Muscle layer of colon (tissue), 2 donors: ENCODE results near the gene RALB.

Source experiments
- H3K27ac ChIP-seq: one replicate; pipeline ENCODE4 v1.7.0; 2013; ENCODE audit warnings: low read depth, mild to moderate bottlenecking, low read length, moderate library complexity
- H3K27me3 ChIP-seq, 2 donors: one replicate each; pipeline ENCODE4 v1.7.0; 2013; ENCODE audit warnings: low read length in 2 of 2, mild to moderate bottlenecking in 2 of 2; ENCODE audit not compliant: insufficient read depth in 2 of 2, control insufficient read depth in 1 of 2
- H3K36me3 ChIP-seq: one replicate; pipeline ENCODE4 v1.7.0; 2013; ENCODE audit warnings: mild to moderate bottlenecking, low read length; ENCODE audit not compliant: insufficient read depth
- H3K4me1 ChIP-seq: one replicate; pipeline ENCODE4 v1.7.0; 2013; ENCODE audit warnings: mild to moderate bottlenecking, low read length; ENCODE audit not compliant: insufficient read depth
- H3K4me3 ChIP-seq, 2 donors: one replicate each; pipeline ENCODE4 v1.7.0; 2013; ENCODE audit warnings: low read length in 2 of 2, low read depth in 1 of 2, mild to moderate bottlenecking in 1 of 2, moderate library complexity in 1 of 2
- H3K9ac ChIP-seq: one replicate; pipeline ENCODE4 v1.7.0; 2013; ENCODE audit warnings: low read length
- H3K9me3 ChIP-seq: one replicate; pipeline ENCODE4 v1.7.0; 2013; ENCODE audit warnings: mild to moderate bottlenecking, low read length
- donor health status: abdominal sarcoma.
- donor health status: Adenocarcinoma of cecum.

Gene RALB

DNA sequence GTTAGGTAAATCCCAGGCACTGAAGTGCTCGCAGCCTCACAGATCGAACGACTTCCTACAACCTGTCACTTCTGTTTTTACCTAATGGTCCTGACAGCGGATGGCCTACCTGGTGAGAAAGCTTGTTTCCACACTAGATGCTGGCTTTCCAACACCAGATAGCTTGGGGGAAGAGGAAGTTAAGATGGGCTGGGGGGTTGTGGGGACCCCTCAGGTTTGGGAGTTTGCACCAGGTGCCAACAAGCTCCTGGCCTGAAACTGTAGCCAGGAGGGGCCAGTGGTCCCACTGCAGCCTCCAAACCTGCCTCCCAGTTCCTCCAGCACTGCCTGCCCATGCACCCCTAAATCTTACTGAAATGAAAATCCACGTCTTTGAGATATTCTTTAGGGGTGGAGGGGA is 33.4 kb upstream of the RALB start:
- Histone ChIP-seq H3K27me3 (no peaks in the 10 kb centered on the region), H3K4me1 (peaks cover 26% of the 10 kb centered on the region), H3K4me3 (no peak overlapping the region), H3K9ac (no peak overlapping the region), H3K9me3 (no peaks in the 10 kb centered on the region), H3K27ac (no peak overlapping the region), H3K36me3 (no peaks in the 10 kb centered on the region)

DNA sequence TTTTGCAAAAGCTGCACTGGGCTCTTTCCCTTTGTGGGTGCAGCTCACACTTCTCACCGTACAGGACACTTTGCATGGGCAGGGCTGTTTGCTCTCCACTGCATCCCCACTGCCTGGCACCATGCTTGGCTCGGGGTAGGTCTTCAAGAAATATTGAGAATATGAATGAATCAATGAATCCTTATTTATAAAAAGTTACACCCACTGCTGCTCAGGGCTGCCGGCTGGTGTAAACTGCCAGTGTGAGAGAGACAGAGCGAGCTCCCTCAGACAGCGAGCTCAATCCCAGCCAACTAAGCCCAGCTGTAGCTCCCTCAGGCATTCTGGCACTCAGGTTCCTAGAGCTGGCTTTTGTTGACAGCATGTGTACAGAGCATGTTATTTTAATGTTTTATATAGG is 32.9 kb upstream of the RALB start:
- Histone ChIP-seq H3K9me3 (no peaks in the 10 kb centered on the region), H3K4me3 (no peak overlapping the region), H3K27ac (no peak overlapping the region), H3K36me3 (no peaks in the 10 kb centered on the region), H3K9ac (no peak overlapping the region), H3K27me3 (no peaks in the 10 kb centered on the region), H3K4me1 (peaks cover 28% of the 10 kb centered on the region)

- no peak overlapping the region for H3K9ac ChIP-seq
- H3K9me3 ChIP-seq = no peaks in the 10 kb centered on the region
- no peak overlapping the region for H3K4me3 ChIP-seq
- H3K36me3 ChIP-seq = no peaks in the 10 kb centered on the region
- no peak overlapping the region for H3K27ac ChIP-seq
- peaks cover 28% of the 10 kb centered on the region for H3K4me1 ChIP-seq
- H3K27me3 ChIP-seq = no peaks in the 10 kb centered on the region
Observed at GRCh38 chr2:120220756-120221155, 31.9 kb upstream of the RALB start.

DNA sequence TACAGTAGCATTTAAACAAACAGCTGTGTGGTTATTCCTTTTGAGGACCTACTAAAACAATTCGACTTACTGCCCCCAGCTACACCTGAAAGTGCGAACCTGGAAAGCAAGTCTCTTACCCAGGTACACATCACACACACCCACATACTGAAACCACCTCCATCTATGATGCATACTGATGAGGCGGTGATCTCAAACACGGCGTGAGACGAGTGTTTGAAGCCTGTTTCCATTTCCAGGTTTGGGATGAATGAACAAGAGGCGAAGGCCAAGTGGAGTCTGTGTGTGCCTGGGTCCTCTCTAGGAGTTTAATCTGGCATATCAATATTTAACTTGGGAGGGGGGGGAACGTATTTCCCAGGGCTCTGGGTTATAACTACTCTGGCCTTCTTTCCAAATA is 31.0 kb upstream of the RALB start:
- no peaks in the 10 kb centered on the region for H3K9me3 ChIP-seq
- peaks cover 28% of the 10 kb centered on the region for H3K4me1 ChIP-seq
- H3K9ac ChIP-seq = no peak overlapping the region
- H3K4me3 ChIP-seq = peak overlapping the region in 1 of 2 donors; percentile 68
- no peaks in the 10 kb centered on the region for H3K27me3 ChIP-seq
- H3K36me3 ChIP-seq = no peaks in the 10 kb centered on the region
- no peak overlapping the region for H3K27ac ChIP-seq

GRCh38 chr2:120222186-120223033 is 30.2 kb upstream of the RALB start:
- no peak overlapping the region for H3K9ac ChIP-seq
- peak overlapping the region; percentile 84 for H3K27ac ChIP-seq
- H3K4me1 ChIP-seq = peaks cover 28% of the 10 kb centered on the region
- no peaks in the 10 kb centered on the region for H3K9me3 ChIP-seq
- H3K27me3 ChIP-seq = no peaks in the 10 kb centered on the region
- H3K36me3 ChIP-seq = no peaks in the 10 kb centered on the region
- peak overlapping the region; percentile 68 to 81 for H3K4me3 ChIP-seq

GRCh38 chr2:120223034-120223912 is 29.4 kb upstream of the RALB start, which contains the start of gene TMEM185B:
Gene TMEM185B (minus strand): TSS chr2:120223400. CDS start chr2:120222976, 424 bp downstream.
- Histone ChIP-seq H3K27ac (peak within 1 kb of the TSS; percentile 84), H3K27me3 (no peaks in the 10 kb centered on the region), H3K4me3 (peak within 1 kb of the TSS; percentile 68 to 81), H3K4me1 (peaks cover 32% of the 10 kb centered on the region), H3K36me3 (no peaks in the 10 kb centered on the region), H3K9me3 (no peaks in the 10 kb centered on the region), H3K9ac (peak within 1 kb of the TSS; percentile 48)

DNA sequence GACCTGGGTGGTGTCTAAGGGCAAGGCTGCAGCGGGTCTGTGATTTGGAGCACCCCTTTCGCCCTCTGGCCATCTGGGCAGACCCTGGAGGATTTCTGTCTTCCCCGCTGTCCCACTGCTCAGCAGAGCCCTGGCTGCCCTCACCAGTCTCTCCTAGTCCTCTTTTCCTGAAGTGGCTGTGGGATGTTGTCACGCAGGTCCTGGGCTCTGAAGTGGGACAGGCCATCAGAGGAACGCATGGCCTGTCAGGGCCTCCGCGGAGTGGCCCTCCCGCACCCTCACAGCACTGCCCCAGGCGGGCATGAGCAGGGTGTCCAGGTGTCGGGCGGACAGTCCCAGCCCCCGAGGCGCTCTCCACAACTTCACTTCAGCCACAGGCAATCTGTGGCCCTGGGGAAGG is 28.4 kb upstream of the RALB start:
- Histone ChIP-seq H3K4me1 (peaks cover 42% of the 10 kb centered on the region), H3K9me3 (no peaks in the 10 kb centered on the region), H3K9ac (peak overlapping the region; percentile 48), H3K27me3 (no peaks in the 10 kb centered on the region), H3K4me3 (peak overlapping the region in 1 of 2 donors; percentile 68), H3K36me3 (no peaks in the 10 kb centered on the region), H3K27ac (peak overlapping the region; percentile 2)

DNA sequence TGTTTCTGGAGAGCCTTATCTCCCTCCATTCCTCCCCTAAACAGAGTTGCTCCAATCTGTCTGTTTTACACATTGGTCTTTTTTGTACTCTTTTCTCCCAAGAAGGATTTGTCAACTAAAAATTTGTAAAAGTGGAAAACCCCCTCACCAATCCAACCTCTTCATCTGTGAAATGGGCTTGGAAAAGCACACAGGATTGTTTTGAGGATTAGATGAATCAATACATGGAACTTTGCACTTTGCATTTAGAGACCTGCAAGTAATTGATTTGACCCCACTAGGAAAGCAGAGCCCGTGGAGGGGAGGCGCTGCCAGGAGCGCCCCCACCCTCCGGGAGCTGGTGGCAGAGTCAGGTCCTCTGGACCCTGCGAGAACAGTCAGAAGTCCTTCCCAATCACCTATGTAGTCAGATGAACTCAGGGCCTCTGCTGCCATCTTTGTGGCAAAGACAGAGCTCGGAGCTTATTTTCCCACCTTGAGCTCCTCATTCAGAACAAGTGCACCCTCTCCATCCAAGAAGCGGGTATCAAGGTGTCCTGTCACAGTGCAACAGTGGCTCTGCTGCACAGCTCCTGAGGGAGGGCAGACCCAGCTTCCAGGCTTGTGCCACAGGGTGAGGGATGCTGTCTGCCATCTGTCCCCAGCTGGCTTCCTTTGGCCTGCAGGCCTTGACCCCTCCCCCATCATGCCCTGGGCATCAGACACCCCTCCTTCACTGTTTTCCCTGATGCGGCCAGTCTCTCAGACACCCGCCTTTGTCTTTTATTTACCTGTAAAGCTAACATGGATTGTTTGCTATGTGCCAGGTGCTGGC is 27.7 kb upstream of the RALB start:
- Histone ChIP-seq H3K4me3 (no peak overlapping the region), H3K9ac (no peak overlapping the region), H3K36me3 (no peaks in the 10 kb centered on the region), H3K27ac (no peak overlapping the region), H3K4me1 (peaks cover 45% of the 10 kb centered on the region), H3K27me3 (no peaks in the 10 kb centered on the region), H3K9me3 (no peaks in the 10 kb centered on the region)

DNA sequence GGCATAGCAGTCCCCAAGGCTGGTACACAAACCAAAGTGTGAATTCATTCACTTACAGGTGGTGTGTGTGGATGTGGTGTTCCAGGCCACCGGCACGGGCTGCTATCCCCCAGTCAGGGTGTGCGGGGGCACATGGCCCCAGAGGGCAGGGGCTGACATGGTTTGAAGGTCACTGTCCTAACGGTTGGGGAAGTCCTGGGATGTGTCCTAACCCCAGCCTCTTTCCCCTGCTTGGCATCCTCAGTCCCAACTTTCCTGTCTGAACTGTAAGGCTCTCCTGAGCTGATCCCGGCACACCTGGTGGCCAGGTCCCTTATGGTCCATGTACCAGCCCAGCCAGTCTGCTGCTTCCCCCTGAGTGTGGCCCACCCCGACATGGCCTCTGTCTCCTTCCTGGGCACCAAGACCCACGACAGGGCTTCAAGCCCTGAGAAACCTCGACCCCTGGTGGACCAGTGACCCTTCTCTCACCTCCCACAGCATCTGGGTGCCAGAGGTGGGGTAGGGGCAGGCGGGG is 27.0 kb upstream of the RALB start:
- no peak overlapping the region for H3K4me3 ChIP-seq
- peaks cover 45% of the 10 kb centered on the region for H3K4me1 ChIP-seq
- no peaks in the 10 kb centered on the region for H3K9me3 ChIP-seq
- no peak overlapping the region for H3K9ac ChIP-seq
- no peaks in the 10 kb centered on the region for H3K27me3 ChIP-seq
- H3K36me3 ChIP-seq = no peaks in the 10 kb centered on the region
- no peak overlapping the region for H3K27ac ChIP-seq

DNA sequence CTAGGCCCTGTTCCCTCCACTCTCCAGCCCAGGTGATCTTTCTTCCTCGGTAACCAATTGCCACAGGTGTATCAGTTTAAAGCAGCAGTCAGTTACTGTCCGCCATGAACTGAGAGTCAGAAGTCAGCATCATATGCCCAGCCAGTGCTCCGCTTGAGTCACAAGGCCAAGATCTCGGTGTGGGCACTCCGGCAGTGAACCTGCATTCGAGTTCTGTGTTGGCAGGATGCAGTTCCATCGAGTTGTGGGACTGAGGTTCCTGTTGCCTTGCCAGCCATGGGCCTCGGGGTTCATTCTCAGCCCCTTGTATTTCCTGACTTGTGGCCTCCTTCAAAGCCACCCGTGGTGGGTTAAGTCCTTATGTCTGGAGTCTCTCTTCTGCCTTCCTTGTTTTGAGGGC is 26.3 kb upstream of the RALB start:
- Histone ChIP-seq H3K27me3 (no peaks in the 10 kb centered on the region), H3K27ac (no peak overlapping the region), H3K9ac (no peak overlapping the region), H3K4me3 (no peak overlapping the region), H3K36me3 (no peaks in the 10 kb centered on the region), H3K4me1 (peaks cover 42% of the 10 kb centered on the region), H3K9me3 (no peaks in the 10 kb centered on the region)
